GM21825 (cell line): Measurements from ENCODE around the gene KRTAP10-4.
"Not testable (repeated sequence)": the region's sequence is repeated elsewhere in the genome, so short reads cannot be mapped to it uniquely, and the experiment has no call there.

Source experiments
- ATAC-seq: cut with Tn5 transposase; IDR thresholded peaks from one replicate; pipeline ENCODE4 v1.9.1; 2021; ENCODE audit warnings: mild to moderate bottlenecking, moderate library complexity; ENCODE audit not compliant: unreplicated experiment

The KRTAP10-4 gene

DNA sequence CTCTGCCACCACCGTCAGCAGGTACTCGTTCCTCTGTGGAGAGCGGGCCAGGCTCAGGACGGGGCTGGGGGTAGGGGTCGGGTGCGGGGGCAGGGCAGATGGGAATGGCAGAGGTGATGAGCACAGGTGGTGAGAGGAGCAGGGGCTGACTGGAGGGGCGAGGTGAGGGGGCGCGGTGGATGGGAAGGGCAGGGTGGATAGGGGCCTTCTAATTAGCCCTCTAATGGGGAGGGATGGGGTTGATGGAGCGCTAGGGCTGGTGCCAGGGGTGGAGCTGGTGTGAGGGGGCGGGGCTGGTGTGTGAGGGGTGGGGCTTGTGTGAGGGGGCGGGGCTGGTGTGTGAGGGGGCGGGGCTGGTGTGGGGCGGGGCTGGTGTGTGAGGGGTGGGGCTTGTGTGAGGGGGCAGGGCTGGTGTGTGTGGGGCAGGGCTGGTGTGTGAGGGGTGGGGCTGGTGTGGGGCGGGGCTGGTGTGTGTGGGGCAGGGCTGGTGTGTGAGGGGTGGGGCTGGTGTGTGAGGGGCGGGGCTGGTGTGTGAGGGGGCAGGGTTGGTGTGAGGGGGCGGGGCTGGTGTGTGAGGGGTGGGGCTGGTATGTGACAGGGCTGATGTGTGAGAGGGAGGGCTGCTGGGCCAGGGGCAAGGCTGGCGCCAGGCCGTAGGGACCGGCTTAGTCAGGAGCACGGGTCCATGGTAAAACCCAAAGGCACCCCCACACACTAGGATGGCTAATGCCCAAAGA lies 39.5 kb upstream of the KRTAP10-4 start:
- ATAC-seq: no peak

DNA sequence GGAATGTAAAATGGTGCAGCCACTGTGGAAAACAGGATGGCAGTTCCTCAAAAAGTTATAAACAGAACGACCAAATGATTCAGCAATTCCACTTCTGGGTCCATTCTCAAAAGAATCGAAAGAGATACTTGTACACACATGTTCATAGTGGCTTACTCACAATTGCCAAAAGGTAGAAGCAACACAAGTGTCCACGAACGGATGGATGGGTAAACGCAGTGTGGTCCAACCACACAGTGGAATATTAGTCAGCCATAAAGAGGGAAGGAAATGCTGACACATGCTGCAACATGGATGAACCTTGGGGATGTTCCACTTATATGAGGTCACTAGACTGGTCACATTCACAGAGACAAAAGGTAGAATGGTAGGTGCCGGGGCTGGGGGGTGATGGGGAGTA lies 38.8 kb upstream of the KRTAP10-4 start:
- no peak for ATAC-seq

DNA sequence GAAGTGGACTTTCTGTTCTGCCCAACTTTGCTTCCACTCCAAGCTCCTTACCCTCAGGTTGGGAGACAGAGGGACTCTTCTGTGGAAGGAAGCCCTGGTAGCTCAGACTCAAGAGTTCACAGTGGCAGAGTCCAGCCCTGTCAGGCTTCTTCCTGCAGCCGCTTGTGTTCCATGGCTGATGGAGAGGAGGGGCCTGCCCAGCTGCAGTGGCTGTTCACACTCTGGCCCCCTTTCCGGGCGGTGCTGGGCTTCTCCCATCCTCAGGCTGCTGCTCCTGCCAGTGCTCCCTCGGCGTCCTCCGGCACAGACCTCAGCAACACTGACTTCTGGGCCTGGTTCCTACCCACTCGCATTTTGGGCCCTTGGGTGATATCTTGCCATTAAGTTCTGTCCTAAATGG lies 37.6 kb upstream of the KRTAP10-4 start:
- no peak for ATAC-seq

DNA sequence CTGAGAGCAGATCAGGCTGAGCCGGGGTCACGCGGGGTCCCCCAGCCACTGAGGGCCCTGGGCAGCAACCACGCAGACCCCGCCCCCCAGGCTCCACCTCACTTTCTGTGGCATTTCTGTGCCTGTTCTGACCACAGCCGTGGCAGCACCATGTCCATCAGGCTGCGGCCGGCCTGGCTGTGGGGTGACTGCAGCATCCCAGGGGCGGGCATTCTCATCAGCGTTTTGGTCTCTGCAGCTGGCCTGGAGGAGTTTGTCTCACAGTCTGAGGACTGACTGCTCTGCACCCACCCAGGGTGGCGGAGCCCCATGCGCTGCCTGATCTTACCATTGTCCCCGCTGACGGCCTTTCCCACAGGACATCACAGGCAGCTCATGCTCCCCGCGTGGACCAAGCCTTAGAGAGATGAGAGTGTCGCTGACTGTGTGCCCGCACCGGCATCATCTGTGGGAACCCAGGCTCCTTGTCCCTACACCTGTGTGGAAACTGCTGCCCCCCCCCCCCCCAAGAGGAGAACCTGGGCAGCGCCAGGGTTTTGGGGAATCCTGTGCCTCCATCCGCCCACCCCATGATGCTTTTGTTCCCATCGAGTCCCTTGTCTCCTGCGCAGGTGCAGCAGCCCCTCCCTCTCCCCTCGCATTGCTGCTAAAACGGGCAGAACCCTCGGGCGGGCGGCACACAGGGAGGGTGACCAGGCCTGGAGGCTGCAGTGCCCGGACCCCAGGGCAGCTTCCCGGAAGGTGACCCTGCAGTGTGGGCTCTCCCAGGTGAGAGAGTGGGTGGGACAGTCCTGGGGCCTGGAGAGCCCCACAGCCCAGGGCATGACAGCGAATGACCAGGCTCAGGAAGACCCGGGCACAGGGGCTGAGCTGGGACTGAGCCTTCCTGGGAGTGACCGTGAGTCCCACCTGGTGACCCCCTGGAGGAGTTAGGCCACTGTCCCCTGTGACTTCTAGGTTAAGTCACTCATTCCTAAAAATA lies 35.3 kb upstream of the KRTAP10-4 start:
- ATAC-seq: no peak

DNA sequence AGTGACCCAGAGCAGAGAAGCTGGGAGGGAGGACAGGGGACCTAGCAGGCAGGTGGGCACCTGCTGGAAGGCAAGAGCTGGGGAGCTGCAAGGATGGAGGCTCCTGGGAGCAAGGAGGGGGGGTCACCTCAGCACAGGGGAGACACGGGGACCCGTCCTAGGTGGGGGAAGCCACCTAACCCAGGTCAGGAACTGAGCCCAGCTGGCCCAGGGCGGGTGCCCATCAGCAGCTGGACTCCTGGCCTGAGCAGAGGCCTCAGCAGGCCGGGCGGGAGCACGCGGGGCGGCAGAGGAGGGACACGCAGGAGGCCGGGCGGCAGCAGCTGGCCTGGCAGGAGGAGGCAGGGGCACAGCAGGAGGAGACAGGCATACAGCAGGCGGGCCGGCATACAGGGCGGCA lies 34.5 kb upstream of the KRTAP10-4 start:
- no peak for ATAC-seq

DNA sequence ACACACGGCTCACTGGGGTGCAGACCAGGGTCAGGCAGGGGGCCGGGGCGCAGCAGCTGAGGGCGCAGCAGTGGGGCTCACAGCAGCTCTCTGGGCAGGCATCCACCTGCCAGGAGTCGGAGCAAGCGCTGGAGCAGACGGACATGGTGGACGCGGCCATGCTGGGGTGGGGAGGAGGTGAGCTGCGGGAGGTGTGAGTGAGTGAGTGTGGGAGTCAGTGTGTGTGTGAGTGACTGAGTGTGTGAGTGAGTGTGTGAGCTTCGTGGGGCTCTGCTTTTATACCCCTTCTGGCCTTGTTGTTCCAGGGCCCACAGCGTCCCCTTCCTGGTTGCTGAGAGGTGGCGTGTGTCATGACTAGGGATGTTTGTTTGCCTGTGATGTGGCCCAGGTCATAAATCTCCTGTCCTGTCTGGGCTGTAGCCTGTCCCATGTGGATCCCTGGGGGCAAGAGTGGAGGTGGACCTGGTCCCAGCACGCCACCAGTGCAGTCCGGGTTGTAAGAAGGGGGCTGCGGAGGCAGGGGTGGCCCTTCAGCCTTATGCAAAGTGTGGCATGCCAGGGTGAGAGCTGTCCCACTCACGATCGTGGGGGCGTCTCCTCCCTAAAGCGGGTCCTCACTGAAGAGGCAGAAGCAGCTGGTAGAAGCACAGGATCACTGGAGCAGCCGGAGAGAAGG lies 33.4 kb upstream of the KRTAP10-4 start, which contains the start of gene KRTAP10-1:
Gene KRTAP10-1, minus strand, starts transcription at position 205 of the 676 bp plus-strand sequence. Its CDS starts 45 bp downstream, at position 160.
- ATAC-seq: no peak

DNA sequence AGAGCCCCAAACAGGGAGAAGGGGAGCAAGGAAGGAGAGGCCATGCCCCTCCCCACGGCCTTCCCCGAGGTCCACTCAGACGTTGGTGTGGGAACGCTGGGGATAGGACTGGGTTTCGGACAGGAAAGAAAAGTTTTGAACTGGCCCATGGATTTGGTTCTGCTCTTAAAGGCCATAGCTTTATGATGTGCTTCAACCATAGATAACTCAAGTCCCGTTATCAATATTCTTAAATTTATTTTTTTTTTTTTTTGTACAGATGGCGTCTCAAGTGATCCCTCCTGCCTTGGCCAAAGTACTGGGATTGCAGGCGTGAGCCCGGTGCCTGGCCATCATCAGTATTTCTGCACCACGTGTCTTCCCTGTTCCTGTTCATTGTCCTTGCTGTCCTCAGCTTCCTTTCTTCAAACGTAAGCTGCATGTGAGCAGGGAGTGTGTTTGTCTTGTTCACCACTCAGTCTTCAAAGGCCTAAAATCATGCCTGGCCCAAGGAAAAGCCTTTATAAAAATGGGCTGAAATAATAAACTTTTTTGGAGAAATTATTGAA lies 32.7 kb upstream of the KRTAP10-4 start:
- ATAC-seq: no peak

DNA sequence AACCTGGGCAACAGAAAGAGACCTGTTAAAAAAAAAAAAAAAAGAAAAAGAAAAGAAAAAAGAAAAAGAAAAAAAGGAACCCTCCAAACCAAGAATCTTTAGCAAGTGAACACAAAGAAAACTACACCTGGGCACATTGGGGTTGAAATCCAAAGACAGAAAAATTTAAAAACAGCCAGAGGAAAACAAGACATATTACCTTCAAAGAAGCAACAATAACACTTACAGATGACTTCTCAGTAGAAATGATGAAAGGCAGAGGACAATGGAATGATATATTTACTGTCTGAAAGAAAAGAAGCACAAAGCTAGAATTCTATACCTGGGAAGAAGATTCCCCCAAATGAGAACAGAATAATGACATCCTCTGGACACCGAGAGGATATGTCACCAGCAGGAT lies 30.8 kb upstream of the KRTAP10-4 start:
- no peak for ATAC-seq

DNA sequence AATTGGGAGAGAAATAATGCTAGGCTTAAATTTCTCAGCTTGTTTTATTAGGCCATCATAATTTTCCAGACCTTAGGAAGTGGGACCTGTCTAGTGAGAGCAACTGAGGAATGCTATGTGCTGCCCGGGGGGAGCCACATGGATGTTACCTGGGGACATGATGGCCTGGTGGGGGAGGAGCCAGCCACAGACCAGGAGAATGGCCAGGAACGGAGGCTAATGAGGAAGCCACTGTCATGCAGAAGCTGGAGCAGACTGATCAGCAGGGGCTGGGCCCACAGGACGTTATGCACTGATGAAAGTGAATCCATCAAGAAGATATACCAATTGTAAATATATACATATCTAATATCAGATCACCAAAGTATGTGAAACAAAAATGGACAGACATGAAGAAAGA lies 29.0 kb upstream of the KRTAP10-4 start:
- ATAC-seq: no peak

DNA sequence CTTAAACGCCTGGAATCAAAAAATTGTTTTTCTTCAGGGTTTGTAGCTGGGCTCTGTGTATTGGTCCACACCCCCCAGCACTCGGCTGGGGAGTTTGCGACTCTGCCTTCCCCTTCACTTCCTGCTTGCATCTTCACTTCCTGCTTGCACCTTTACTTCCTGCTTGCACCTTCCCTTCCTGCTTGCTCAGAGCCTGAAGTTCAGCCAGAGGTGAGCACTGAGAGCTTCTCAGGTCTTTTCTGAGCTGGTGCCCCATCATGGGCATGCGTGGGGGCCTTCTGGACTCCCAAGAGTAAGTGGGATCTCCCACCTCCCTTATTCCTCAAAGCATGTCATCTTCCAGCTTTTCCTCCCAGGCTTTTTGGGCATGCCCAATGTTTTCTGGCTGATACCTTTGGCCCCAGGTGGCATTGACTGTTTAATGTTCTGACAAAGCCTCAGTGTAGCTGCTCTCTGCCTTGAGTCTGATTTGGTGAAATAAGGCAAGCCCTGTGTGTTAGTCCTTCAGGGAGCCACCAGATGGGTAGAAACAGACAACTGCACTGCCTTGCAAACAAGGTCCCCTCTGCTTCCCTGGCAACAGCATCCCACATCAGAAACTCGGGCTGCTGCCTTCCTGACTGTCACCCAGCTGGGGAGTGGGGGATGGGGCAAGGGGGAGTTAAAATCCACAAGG lies 25.7 kb upstream of the KRTAP10-4 start:
- no peak for ATAC-seq

DNA sequence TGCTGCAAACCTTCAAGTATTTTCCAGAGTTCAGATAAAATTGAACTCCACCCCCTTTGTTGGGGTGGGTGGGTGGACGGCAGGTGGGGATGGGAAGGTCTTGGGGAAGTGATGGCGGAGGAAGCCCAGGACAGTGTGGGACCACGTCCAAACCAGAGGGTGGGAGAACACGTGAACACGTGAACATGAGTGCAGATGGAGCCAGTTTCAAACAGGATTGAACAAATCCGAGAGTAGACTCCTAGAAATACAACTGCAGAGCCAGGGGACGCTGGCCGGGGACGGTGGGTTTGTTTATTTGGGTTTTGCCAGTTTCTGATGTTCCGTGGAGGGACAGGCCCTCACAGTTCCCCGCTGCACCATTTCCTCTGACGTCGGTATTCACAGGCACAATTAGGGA lies 25.1 kb upstream of the KRTAP10-4 start:
- ATAC-seq: no peak

DNA sequence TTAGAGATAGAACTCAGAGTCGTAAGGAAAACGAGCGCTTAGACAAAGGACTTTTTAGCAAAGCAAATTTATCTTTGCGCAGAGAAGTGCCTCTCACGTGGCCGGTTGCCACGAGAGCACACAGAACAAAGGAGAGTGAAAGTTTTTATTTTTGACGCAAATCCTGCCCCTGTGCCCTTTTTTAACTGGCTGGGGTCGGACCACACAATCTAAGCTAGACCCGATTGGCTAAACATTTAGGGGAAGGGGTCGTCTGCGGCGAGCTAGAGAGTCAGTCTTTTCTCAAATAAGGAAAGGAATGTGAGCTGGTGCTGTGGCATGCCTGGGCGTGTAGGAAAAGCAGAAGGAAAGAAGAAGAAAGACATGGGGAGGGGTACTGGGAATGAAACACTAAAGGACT lies 24.6 kb upstream of the KRTAP10-4 start:
- ATAC-seq: no peak

DNA sequence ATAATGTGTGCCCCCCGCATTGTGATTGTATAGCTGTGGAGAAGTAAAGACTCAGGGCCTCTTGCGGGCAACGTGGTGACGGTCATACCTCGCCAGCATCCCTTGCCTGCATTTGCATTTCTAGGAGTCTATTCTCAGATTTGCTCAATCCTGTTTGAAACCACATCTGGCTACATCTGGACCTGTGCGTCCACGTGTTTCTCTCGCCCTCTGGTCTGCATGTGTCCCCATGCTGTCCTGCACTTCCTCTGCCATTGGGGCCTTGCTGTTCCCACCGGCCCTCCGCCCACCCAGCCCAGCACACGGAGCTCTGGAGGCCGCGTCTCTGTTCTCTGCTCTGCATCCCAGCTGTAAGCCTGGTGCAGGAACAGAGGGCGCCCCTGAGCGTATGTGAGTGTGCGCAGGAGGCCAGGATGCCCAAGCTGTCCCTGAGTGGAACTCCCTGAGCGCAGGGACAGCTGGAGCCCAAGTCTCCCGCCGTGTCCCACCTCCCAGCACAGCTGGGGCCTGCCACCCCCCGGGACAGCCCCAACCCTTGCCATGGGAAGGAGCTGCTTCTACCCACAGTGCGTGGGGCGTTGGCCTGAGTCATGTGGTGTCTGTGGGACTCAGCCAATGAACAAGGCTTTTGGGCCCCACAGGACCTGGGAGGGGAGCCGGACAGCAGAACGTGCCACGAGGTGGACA lies 23.9 kb upstream of the KRTAP10-4 start:
- ATAC-seq: no peak

DNA sequence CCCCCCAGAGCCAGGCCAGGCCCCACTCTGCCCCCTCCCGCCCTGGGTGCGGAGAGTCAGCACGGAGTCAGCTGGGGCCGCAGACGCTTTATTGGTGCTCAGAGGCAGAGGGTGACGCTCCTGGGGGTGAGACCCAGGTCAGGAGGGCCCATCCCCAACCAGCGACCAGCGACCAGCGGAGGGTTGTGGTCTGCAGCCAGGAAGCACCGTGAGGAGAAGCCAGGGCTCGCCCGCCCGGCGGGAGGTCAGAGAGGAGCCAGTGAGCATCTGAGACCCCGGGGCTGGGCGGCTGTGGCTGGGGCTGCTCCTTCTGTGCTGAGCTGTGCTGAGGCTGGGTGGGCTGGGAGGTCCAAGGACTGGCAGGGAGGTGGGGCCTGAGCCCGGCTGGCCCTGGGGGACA lies 23.2 kb upstream of the KRTAP10-4 start:
- not testable (repeated sequence) for ATAC-seq

DNA sequence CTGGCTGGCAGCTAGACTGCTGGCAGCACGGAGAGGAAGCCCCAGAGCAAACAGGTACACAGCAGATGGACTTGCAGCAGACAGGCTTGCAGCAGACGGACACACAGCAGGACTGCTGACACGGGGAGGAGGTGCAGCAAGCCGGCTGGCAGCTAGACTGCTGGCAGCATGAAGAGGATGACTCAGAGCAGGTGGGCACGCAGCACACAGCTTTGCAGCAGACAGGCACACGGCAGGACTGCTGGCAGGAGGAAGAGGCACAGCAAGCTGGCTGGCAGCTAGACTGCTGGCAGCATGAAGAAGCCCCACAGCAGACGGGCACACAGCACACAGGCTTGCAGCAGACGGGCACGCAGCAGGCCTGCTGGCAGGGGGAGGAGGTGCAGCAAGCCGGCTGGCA lies 22.7 kb upstream of the KRTAP10-4 start:
- ATAC-seq: no peak

DNA sequence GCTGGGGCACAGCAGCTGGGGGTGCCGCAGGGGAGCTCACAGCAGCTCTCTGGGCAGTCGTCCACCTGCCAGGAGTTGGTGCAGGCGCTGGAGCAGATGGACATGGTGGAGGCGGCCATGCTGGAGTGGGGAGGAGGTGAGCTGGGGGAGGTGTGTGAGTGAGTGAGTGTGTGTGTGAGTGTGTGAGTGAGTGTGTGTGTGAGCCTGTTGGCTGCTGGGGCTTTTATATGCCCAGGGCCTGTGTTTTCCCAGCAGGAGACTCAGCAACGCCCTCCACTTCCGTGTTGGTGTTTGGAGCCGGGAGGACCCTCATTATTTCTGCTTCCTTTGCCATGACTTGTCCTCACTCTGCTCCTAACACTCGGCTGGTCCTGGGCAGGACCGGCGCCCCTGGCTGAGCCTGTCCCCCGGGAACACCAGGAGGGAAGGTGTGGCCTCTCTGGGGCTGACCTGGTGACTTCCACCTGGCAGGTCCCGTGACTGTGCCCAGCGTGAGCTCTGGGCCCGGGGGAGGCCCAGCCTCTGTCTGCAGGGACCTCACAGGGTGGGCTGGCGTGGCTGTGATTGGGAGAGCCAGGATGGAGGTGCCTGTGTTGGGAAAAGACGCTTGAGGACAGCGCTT lies 22.1 kb upstream of the KRTAP10-4 start, which contains the start of gene KRTAP10-2:
Gene KRTAP10-2, minus strand, starts transcription at position 166 of the 622 bp plus-strand sequence. Its CDS starts 47 bp downstream, at position 119.
- no peak for ATAC-seq

DNA sequence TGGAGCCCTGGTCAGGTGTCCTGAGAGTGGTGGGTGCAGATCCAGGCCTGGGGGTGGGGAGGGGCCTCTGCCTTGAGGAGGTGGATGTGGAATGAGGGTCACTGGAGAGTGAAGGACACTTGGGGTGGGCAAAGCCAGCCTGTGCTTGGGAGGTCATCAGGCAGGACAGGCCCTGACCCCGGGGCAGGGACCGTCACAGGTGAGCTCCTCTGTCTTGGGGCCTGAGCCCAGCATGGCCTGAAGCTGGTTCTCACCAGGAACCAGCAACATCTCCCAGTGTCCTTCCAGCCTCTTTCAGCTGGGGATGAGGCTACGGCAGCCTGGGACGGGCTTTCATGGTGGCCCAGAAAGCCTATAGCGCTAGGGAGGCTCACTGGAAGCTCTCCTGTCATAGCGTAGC lies 21.4 kb upstream of the KRTAP10-4 start:
- no peak for ATAC-seq

DNA sequence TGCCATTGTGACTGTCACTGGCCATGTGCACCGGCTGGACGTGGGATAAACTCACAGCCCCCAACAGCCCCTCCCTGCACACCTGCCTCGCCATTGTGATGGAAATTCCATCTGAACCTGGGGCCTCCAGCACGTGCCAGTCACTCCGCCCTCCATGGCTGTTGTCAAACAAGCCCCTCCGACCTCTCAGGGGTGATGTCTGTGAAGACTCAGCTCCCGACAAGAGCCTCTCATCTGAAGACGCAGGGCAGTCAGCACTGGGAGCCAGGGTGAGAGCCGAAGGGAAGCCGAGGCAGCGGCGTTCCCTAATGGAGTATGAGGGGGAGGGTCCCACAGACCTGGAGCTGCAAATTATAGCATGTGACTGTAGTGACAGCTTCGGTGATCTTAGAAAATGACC lies 20.8 kb upstream of the KRTAP10-4 start:
- ATAC-seq: no peak

DNA sequence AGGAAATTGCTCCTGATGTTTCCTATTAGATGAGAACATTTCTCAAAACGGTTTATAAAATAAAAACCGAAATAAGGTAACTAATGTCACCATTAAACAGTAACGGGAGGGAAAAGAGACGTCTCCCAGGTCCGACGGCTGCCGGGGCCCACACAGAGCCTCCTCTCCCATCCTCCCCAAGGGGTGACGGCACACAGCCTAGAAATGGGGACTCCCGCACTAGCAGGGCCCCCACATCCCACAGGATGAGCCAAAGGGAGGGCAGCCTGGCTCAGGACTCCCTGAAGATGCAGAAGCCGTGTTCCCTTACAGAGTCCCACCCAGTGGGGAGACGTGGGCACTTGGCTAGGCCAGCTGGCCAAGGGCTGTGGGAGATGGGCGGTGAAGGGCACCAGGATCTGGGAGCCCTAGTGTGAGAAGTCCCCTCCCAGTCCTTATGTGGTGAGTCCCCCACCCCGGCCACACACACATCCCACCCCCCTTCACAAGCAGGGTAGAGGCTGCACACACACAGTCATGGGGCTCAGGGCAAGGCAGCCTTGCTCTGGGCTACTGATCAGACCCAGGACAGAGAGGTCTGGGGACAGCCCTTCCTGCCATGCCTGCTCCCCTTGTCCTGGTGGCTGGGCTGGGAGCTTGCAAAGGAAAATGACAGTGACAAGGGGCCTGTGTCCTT lies 18.2 kb upstream of the KRTAP10-4 start:
- ATAC-seq: no peak
